Adrenal gland (tissue), 12 donors: ENCODE results near the gene RAB30. TPM values are rescaled to one million over a fixed set of nuclear protein-coding genes. Genes with fewer than 3 reads are reported as not detected.
A peak's percentile ranks its signal among the peaks of the same experiment; 100 is the strongest.

Experiments used
- DNase-seq, 7 donors: peaks; one replicate each; pipeline ENCODE4 v3.0.0-alpha.2; 2019 to 2020
- H3K27ac ChIP-seq, 5 donors: fragments of 200-600 bp; sonication (generic) in 4 of 5; 1 replicate in 3 of 5; 2 replicates in 2 of 5; pipeline versions ENCODE4 v1.5.1 to v1.8.0; 2016 to 2020; ENCODE audit warnings: mild to moderate bottlenecking in 1 of 5
- H3K27me3 ChIP-seq: fragments of 200-600 bp; 2 replicates; pipeline ENCODE4 v1.8.0; 2021
- H3K36me3 ChIP-seq, 2 donors: fragments of 200-600 bp; replicated peaks in 1 of 2; 1 replicate in 1 of 2; 2 replicates in 1 of 2; pipeline versions ENCODE4 v1.5.1 to v1.8.0; 2018 to 2022
- H3K4me1 ChIP-seq, 2 donors: fragments of 200-600 bp; replicated peaks in 1 of 2; 1 replicate in 1 of 2; 2 replicates in 1 of 2; pipeline versions ENCODE4 v1.5.1 to v1.8.0; 2018 to 2021
- H3K4me3 ChIP-seq, 4 donors: fragments of 200-600 bp; sonication (generic) in 3 of 4; one replicate each; pipeline ENCODE4 v1.5.1; 2016 to 2018
- H3K9me3 ChIP-seq, 3 donors: fragments of 200-600 bp; sonication (generic) in 1 of 3; replicated peaks in 1 of 3; 1 replicate in 2 of 3; 2 replicates in 1 of 3; pipeline versions ENCODE4 v1.5.1 to v1.8.0; 2016 to 2021
- CTCF ChIP-seq, 6 experiments: fragments of 450-650 bp in 4 of 6; fragments of 200-600 bp in 2 of 6; sonication (generic) in 1 of 6; IDR thresholded peaks; 1 replicate in 5 of 6; 2 replicates in 1 of 6; pipeline versions ENCODE4 v1.5.1 to v1.8.0; 2016 to 2021; ENCODE audit warnings: antibody characterized with exemption in 6 of 6, mild to moderate bottlenecking in 2 of 6, moderate library complexity in 1 of 6
- POLR2A ChIP-seq, 2 donors: fragments of 450-650 bp; IDR thresholded peaks; one replicate each; pipeline ENCODE4 v1.6.1; 2017; ENCODE audit warnings: antibody characterized with exemption in 2 of 2, mild to moderate bottlenecking in 2 of 2, moderate library complexity in 1 of 2
- WGBS, 4 donors: extraction: QIAGEN DNeasy Blood & Tissue Kit in 2 of 4; methylation state at CpG; one replicate each; pipeline versions ENCODE4 v1.1.5 to v1.1.7; 2013 to 2017; 5-methylcytosine and 5-hydroxymethylcytosine counted together
- intact Hi-C, 2 donors: fragments of 100-400 bp; cut with DNase I; formaldehyde crosslinking; loops; one replicate each; pipeline versions ENCODE4 v1.14.1 to v1.15.0; 2022 to 2023
- polyA plus RNA-seq, 3 donors: library from polyadenylated mRNA; stranded (reverse); fragments of 200-250 nt in 2 of 3; fragments of 350-450 nt in 1 of 3; fragmentation: Illumina TruSeq in 1 of 3; extraction: RNeasy Lipid Tissue Mini Kit (QIAGEN cat#74804) in 1 of 3; gene quantifications; one replicate each; pipeline ENCODE4 v1.2.3, GENCODE V29; 2013 to 2014
- total RNA-seq, 9 donors: library from RNA; depleted of rRNA in 4 of 9; stranded (reverse); fragments of >200 nt in 4 of 9; fragments of 120-200 nt in 1 of 9; fragmentation: NEBNext Ultra II Directional in 1 of 9; extraction: Animal tissue kit (Norgen Biotek cat#: 25700) in 1 of 9; gene quantifications; one replicate each; pipeline versions ENCODE4 v1.1.0 to v1.2.4, GENCODE V29; 2013 to 2023
- donor health status: healthy with polysubstance abuse.
- donor health status: Bipolar disorder and iron deficiency.
- donor health status: DM: yes; HTN: yes; CAD: no.
- donor health status: DM: no; HTN: no; CAD: no.
- donor health status: DM: no; HTN: no; CAD: no.
- donor health status: DM: yes; HTN: yes; CAD: no.

Gene RAB30
- total and polyA plus RNA-seq, 12 donors: 5.1 to 69.4 (median 41.7) TPM

- no peak for DNase-seq
- Histone ChIP-seq H3K27me3 (no peaks in the 10 kb centered on the region), H3K4me1 (peaks cover 0 to 22% of the 10 kb centered on the region in 2 donors), H3K9me3 (no peaks in the 10 kb centered on the region), H3K4me3 (no peak overlapping the region), H3K27ac (no peak overlapping the region), H3K36me3 (no peaks in the 10 kb centered on the region)
- TF ChIP-seq POLR2A (IDR thresholded peaks at IDR 0.05) (no peak), CTCF (IDR thresholded peaks at IDR 0.05) (no peak)
- intact Hi-C loops: no loop called here
These were observed 47.1 kb upstream of the RAB30 start for GRCh38 chr11:83118814-83119213.

- no peak for DNase-seq
- H3K27ac ChIP-seq: no peak overlapping the region
- intact Hi-C loops: no loop called here
These were observed 44.4 kb upstream of the RAB30 start for GRCh38 chr11:83116015-83116641.

GRCh38 chr11:83115551-83115950 lies 43.9 kb upstream of the RAB30 start:
- intact Hi-C loops: no loop called here
- no peak for TF ChIP-seq POLR2A (IDR thresholded peaks at IDR 0.05)
- Histone ChIP-seq H3K9me3 (no peaks in the 10 kb centered on the region), H3K27me3 (no peaks in the 10 kb centered on the region), H3K36me3 (no peaks in the 10 kb centered on the region), H3K4me1 (peaks cover 0 to 22% of the 10 kb centered on the region in 2 donors), H3K27ac (peak overlapping the region in 1 of 5 donors; percentile 6), H3K4me3 (no peak overlapping the region)
- peak in 1 of 7 donors; percentile 9 for DNase-seq
- WGBS, 4 donors: 56 to 70% (median 64%) methylated on average over 5 of the region's 5 CpGs

More at GRCh38 chr11:83116015-83116641, 44.4 kb upstream of the RAB30 start:
- no peaks in the 10 kb centered on the region for H3K9me3 ChIP-seq
- no peak overlapping the region for H3K4me3 ChIP-seq
- no peaks in the 10 kb centered on the region for H3K36me3 ChIP-seq
- H3K27me3 ChIP-seq: no peaks in the 10 kb centered on the region
- 88 to 98% (median 94%) methylated on average over 3 of the region's 3 CpGs for WGBS, 4 donors
- H3K4me1 ChIP-seq: peaks cover 0 to 22% of the 10 kb centered on the region in 2 donors
- TF ChIP-seq POLR2A (IDR thresholded peaks at IDR 0.05) (no peak), CTCF (IDR thresholded peaks at IDR 0.05) (no peak)

- Histone ChIP-seq H3K4me3 (no peak overlapping the region), H3K27ac (no peak overlapping the region), H3K36me3 (no peaks in the 10 kb centered on the region), H3K4me1 (peaks cover 0 to 22% of the 10 kb centered on the region in 2 donors), H3K9me3 (no peaks in the 10 kb centered on the region), H3K27me3 (no peaks in the 10 kb centered on the region)
- intact Hi-C loops: no loop called here
- no peak for DNase-seq
- WGBS, 4 donors: 87 to 96% (median 94%) methylated on average over 3 of the region's 3 CpGs
- TF ChIP-seq CTCF (IDR thresholded peaks at IDR 0.05) (no peak), POLR2A (IDR thresholded peaks at IDR 0.05) (no peak)
These were observed 43.3 kb upstream of the RAB30 start for GRCh38 chr11:83115026-83115425.

- WGBS, 4 donors: 63 to 77% (median 74%) methylated on average over 2 of the region's 2 CpGs
- TF ChIP-seq POLR2A (IDR thresholded peaks at IDR 0.05) (no peak), CTCF (IDR thresholded peaks at IDR 0.05) (no peak)
- Histone ChIP-seq H3K9me3 (no peaks in the 10 kb centered on the region), H3K4me3 (no peak overlapping the region), H3K27ac (no peak overlapping the region), H3K27me3 (no peaks in the 10 kb centered on the region), H3K36me3 (no peaks in the 10 kb centered on the region), H3K4me1 (peaks cover 0 to 22% of the 10 kb centered on the region in 2 donors)
- DNase-seq: no peak
- intact Hi-C loops: no loop called here
These were observed 41.2 kb upstream of the RAB30 start for GRCh38 chr11:83112886-83113285.
